Dendritic cell treated with granulocyte-macrophage colony-stimulating factor and Interleukin-4, amounts not matched to agents 40 ng/mL and 50 ng/mL, for 4 days (primary cell): ENCODE measurements around the gene UNC13D.

ENCODE experiments used
- H3K27ac Mint-ChIP-seq: one replicate; pipeline ENCODE4 v1.8.0; 2022; ENCODE audit warnings: mild to moderate bottlenecking, mixed read lengths
- H3K27me3 Mint-ChIP-seq: one replicate; pipeline ENCODE4 v1.8.0; 2022; ENCODE audit warnings: mild to moderate bottlenecking, mixed read lengths
- H3K36me3 Mint-ChIP-seq: one replicate; pipeline ENCODE4 v1.8.0; 2022; ENCODE audit warnings: low read depth, mixed read lengths
- H3K4me1 Mint-ChIP-seq: one replicate; pipeline ENCODE4 v1.8.0; 2022; ENCODE audit warnings: low read depth, mixed read lengths
- H3K4me3 Mint-ChIP-seq: one replicate; pipeline ENCODE4 v1.8.0; 2022; ENCODE audit warnings: mild to moderate bottlenecking, moderate library complexity, mixed read lengths
- H3K9me3 Mint-ChIP-seq: one replicate; pipeline ENCODE4 v1.8.0; 2022; ENCODE audit warnings: mixed read lengths
- intact Hi-C: fragments of 100-400 bp; cut with micrococcal nuclease; formaldehyde crosslinking; loops from one replicate; pipeline ENCODE4 v1.15.0; 2022

UNC13D gene

DNA sequence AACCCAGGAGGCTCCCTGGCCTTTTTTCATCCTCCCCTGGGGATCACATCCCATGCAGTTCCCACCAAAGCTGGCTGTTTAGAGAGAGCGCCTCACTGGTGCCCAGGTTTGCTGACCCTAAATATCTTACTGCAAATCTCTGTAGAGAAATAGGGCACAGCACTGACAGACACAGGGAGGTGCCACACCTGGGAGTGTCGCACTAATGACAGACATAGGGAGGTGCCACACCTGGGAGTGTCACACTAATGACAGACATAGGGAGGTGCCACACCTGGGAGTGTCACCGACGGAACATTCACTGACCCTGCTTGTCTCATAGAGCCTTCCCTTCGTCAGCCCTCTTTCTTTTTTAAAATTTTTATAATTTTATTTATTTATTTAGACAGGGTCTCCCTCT is 34.0 kb downstream of the UNC13D start:
- no peaks in the 10 kb centered on the region for H3K9me3 Mint-ChIP-seq
- H3K4me3 Mint-ChIP-seq = no peak overlapping the region
- H3K27me3 Mint-ChIP-seq = no peaks in the 10 kb centered on the region
- H3K36me3 Mint-ChIP-seq = peaks cover 71% of the 10 kb centered on the region
- intact Hi-C loops = no loop called here
- H3K27ac Mint-ChIP-seq = no peak overlapping the region
- no peaks in the 10 kb centered on the region for H3K4me1 Mint-ChIP-seq

DNA sequence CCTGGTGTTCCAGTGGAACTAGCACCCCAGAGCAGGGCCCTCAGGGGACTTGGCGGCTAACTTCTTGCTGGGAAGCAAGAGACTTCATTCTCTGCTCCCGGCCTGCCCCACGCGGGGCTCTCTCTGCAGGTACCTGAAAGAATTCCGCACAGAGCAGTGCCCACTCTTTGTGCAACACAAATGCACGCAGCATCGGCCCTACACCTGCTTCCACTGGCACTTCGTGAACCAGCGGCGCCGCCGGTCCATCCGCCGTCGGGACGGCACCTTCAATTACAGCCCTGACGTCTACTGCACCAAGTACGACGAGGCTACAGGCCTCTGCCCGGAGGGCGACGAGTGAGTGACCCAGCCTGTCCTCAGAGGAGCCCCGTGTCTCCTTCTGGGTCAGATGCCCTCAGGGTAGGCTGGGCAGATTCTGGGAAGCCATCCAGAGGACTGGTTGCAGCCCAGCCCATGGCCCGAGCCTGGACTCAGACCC is 34.5 kb downstream of the UNC13D start:
- no peak overlapping the region for H3K4me3 Mint-ChIP-seq
- intact Hi-C loops = no loop called here
- H3K9me3 Mint-ChIP-seq = no peaks in the 10 kb centered on the region
- H3K27ac Mint-ChIP-seq = no peak overlapping the region
- H3K4me1 Mint-ChIP-seq = no peaks in the 10 kb centered on the region
- H3K27me3 Mint-ChIP-seq = no peaks in the 10 kb centered on the region
- peaks cover 65% of the 10 kb centered on the region for H3K36me3 Mint-ChIP-seq

DNA sequence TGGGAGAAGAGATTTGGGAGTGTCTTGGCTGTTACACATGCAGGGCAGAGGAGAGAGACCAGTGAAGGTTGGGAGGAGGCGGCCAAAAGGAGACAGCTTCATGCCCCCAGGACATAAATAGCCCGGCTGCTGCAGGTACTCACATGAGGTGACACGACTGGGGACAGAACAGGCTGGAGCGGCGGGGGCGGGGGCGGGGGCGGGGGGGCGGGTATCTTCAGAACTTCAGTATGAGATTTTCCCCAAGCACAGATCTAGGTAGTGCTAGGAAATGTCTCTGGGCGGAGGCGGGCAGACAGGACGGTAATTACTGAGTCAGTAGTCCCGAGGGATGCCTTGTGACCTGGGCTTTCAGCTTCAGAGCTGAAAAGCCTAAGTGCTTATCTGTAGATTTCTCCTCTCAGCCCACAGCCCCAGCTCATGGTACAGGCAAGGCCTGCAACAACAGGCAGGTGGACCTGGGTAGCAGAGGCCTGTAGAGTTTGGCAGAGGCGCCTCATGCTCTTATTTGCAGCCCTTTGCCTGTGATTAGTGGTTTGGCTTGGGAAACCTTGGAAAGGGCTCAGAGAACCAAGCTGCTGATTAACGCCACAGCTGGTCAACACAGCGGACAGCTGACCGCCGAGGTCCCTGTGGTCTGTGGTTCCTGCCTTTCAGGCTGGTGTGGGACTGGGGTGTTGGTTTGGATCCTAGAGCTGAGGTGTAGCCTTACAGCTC is 35.1 kb downstream of the UNC13D start:
- no peak overlapping the region for H3K4me3 Mint-ChIP-seq
- H3K27me3 Mint-ChIP-seq = no peaks in the 10 kb centered on the region
- no peaks in the 10 kb centered on the region for H3K4me1 Mint-ChIP-seq
- intact Hi-C loops = no loop called here
- no peak overlapping the region for H3K27ac Mint-ChIP-seq
- no peaks in the 10 kb centered on the region for H3K9me3 Mint-ChIP-seq
- peaks cover 59% of the 10 kb centered on the region for H3K36me3 Mint-ChIP-seq

DNA sequence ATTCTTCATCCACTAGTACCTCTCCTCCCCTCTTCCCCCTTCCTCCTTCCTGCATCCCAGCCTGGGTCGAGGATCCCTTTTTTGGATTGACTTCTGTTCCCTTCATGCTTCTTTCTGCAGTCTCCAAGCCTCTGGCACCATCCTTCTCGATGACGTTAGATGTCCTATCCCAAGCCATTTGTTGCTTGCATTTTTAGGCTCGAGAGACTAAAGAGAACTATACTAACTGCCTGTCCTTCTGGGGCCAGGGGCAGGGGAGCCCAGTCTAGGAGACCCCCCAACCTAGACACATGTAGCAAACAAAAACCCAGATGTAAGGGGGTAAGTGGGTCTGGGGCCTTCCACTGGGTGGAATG is 35.7 kb downstream of the UNC13D start:
- Mint-ChIP-seq H3K4me1 (no peaks in the 10 kb centered on the region), H3K27ac (no peak overlapping the region), H3K4me3 (no peak overlapping the region), H3K36me3 (peaks cover 54% of the 10 kb centered on the region), H3K27me3 (no peaks in the 10 kb centered on the region), H3K9me3 (no peaks in the 10 kb centered on the region)
- intact Hi-C loops = no loop called here

DNA sequence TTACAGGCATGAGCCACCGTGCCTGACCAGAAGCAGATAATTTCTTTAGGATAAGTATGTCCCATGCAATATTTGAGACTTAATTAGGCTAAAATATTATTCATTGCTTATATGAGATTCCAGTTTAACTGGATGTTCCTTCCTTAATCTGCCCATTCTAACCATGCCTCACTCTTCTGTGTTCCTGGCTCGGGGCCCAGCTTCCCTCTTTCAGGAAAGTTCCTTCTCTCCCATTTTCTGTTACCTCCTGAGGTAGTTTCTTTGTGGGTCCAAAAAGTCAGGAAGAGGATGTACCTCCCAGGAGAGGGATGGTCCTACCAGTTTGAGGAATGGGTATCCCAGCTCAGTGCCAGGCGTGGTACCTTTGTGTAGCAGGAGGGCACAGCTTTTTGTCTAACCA is 36.3 kb downstream of the UNC13D start:
- Mint-ChIP-seq H3K4me3 (no peak overlapping the region), H3K27ac (no peak overlapping the region), H3K27me3 (no peaks in the 10 kb centered on the region)

DNA sequence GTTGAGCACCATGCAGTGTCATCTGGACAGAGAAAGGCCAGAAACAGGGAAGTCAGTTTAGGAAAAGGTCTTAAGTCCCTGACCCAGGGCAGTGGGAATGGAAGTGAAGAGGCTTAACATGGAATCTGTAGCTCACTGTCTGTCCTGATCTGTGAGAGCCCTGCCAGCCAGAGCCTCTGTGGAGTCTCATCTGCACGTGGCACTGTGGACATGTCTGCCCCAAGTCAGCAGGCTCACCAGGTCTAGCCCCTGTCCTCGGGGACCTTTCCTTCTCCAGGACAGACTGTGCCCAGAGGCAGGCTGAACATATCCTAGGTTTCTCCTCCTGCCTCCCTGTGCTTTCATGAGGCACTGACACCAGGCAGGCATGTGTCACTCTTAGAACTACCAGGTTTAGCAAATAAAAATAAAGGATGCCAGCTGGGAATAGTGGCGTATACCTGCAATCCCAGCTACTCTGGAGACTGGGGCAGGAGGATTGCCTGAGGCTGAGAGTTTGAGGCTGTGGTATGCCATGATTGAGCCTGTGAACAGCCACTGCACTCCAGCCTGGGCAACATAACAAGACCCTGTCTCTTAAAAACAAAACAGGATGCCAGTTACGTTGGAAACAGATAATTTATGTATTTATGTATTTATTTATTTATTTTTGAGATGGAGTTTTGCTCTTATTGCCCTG is 37.2 kb downstream of the UNC13D start:
- H3K36me3 Mint-ChIP-seq = peaks cover 52% of the 10 kb centered on the region
- H3K4me3 Mint-ChIP-seq = no peak overlapping the region
- H3K27ac Mint-ChIP-seq = no peak overlapping the region
- intact Hi-C loops = no loop called here
- no peaks in the 10 kb centered on the region for H3K4me1 Mint-ChIP-seq
- no peaks in the 10 kb centered on the region for H3K27me3 Mint-ChIP-seq
- no peaks in the 10 kb centered on the region for H3K9me3 Mint-ChIP-seq

More for the DNA sequence above, 36.3 kb downstream of the UNC13D start:
- no peaks in the 10 kb centered on the region for H3K4me1 Mint-ChIP-seq
- intact Hi-C loops = no loop called here
- H3K9me3 Mint-ChIP-seq = no peaks in the 10 kb centered on the region
- peaks cover 54% of the 10 kb centered on the region for H3K36me3 Mint-ChIP-seq

DNA sequence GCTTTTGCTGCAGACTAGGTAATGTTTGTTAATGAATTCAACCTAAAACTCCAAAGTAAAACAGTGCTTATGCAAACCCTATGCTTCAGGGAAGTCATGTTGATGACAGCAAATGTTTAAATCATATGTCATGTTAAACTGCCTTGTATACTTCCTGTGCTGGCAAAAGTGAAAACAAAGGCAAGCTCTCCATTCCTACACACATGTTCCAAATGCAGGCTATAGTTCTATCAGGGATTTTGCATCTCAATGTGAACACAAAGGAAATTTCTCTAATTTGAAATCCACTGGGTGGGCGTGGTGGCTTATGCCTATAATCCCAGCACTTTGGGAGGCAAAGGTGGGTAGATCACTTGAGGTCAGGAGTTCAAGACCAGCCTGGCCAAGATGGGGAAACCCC is 40.3 kb downstream of the UNC13D start:
- intact Hi-C loops = no loop called here
- Mint-ChIP-seq H3K27ac (no peak overlapping the region), H3K4me3 (no peak overlapping the region), H3K4me1 (no peaks in the 10 kb centered on the region), H3K36me3 (peaks cover 50% of the 10 kb centered on the region), H3K27me3 (no peaks in the 10 kb centered on the region), H3K9me3 (no peaks in the 10 kb centered on the region)

DNA sequence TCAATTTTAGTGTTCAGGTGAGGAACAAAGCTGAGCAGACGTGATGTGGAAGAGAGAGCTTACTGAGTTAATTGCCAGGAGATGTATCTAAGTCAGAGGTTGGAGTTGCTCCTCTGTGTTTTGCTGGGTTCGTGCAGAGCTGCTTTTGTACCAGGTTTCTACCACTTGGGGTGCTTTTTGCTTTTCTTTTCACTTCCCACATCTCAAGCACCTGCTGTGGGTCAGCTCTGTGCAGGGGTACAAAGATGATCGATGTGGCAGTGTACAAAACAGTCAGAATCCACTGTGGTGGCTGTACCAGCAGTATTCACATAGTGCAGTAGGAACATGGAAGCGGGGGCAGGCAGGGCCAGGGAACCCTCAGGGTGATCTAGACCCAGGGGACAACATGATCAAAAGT is 44.8 kb downstream of the UNC13D start:
- Mint-ChIP-seq H3K4me3 (no peak overlapping the region), H3K27me3 (no peaks in the 10 kb centered on the region), H3K9me3 (no peaks in the 10 kb centered on the region), H3K4me1 (no peaks in the 10 kb centered on the region), H3K27ac (no peak overlapping the region), H3K36me3 (peaks cover 82% of the 10 kb centered on the region)
- intact Hi-C loops = no loop called here

DNA sequence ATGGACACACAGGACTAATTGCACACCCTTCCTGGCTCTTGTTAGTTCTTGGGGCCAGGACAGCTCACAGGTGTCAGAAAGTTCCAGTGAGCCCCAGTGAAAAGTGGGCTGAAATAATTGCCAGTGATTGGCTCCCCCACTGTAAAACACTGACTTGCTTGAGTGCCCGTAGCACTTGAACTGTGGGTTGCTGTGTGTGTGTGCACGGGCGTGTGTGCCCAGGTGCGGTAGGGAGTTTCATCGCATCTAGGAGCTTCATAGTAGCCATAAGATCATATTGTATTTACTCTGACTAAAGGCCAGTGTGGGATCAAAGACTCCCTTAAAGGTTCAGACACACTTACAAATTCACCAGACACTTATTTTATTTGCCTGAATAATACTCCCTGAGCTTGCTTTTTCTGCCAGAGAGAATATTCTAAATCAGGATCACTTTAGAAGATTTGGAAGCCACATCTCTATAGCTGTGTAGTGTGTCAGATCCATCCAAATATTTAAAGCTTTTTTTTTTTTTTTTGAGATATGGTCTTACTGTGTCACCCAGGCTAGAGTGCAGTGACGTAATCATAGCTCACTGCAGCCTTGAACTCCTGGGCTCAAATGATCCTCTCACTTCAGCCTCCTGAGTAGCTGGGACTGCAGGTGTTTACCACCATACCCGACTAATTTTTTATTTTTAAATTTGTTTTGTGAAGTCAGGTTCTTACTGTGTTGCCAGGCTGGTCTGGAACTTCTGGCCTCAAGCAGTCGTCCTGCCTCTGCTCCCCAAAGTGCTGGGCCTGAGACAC is 48.2 kb downstream of the UNC13D start:
- H3K4me3 Mint-ChIP-seq = no peak overlapping the region
- peaks cover 70% of the 10 kb centered on the region for H3K36me3 Mint-ChIP-seq
- no peaks in the 10 kb centered on the region for H3K27me3 Mint-ChIP-seq
- no peak overlapping the region for H3K27ac Mint-ChIP-seq
- H3K4me1 Mint-ChIP-seq = peaks cover 6% of the 10 kb centered on the region
- no peaks in the 10 kb centered on the region for H3K9me3 Mint-ChIP-seq
- intact Hi-C loops = no loop called here

DNA sequence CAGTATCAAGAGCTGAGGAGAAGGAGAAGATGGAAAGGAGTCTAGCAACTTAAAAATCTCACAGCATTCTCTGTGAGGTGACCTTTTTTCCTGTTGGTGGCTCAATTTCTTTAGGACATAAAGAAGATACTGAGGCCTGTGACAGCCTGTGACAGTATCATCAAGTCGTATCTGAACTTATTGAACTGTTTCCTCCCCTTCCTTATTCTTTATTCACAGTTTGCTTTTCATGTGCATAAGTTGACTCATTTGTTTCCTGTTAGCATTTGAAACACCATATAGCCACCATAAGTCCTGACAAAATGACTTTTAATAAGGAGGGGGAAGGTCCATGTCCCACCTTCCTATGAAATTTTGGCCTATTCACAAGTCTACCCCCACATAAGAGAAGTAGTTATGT is 50.7 kb downstream of the UNC13D start:
- Mint-ChIP-seq H3K9me3 (no peaks in the 10 kb centered on the region), H3K27ac (no peak overlapping the region), H3K27me3 (no peaks in the 10 kb centered on the region), H3K4me3 (no peak overlapping the region), H3K4me1 (peaks cover 6% of the 10 kb centered on the region), H3K36me3 (peaks cover 46% of the 10 kb centered on the region)
- intact Hi-C loops = no loop called here

DNA sequence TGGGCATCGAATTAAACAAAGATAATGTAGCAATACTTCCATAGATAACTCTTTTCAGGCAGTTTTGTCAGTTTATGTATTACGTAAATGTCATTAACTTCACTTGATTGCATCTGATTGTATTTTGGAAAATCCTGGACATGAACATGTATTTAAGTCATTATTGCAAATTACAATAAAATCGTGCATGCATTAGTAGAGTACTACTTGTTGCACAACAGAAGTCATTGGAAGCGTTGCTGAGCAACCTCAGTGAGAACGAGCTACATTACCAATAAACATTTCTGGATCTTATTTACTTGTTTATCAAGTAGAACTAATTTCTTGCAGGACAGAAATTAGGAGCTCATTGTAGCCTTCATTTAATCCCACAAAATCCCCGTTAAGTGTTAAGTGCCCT is 53.0 kb downstream of the UNC13D start:
- Mint-ChIP-seq H3K9me3 (no peaks in the 10 kb centered on the region), H3K4me3 (no peak overlapping the region), H3K4me1 (peaks cover 18% of the 10 kb centered on the region), H3K27me3 (no peaks in the 10 kb centered on the region), H3K27ac (no peak overlapping the region), H3K36me3 (peaks cover 27% of the 10 kb centered on the region)
- intact Hi-C loops = no loop called here

DNA sequence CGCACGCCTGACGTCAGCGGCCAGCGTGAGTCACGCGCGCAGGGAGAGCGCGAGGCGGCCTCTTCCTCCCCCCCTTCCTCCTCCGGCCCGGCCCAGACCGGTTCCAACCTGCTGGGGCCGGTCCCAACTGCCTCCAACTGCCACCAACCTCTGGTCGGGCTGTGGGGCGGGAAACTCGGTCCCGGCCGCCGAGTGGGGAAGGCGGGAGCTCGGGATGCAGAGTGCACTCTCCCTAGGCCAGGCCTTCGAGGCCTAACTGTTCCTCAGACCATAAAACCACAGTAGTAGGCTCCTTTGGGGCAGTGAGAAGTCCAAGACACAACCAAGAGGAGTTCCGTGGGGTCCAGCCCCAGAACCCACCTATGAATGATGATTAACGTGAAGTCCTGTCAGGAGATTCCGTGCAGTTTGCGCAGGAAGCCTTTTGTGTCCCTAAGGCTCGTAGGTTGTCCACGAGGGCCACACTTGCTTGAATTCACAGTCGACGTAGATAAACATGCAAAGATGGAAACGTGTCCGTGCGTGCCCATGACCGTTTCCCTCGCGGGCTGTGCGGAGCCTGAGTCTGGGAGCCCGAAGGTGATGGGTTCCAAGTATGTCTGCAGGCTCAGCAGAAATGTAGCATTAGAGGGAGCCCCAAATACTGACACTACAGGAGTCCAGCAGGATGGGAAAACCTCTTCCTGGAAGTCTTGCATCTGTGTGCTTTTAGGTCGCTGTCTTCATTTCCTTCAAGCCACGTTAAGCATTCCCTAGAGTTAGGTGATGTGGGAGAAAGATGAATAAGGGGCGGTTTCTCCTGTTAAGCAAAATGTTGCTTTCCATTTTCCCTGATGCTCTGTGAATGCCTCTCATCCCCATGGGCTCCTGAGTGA is 59.0 kb downstream of the UNC13D start:
- intact Hi-C loops = no loop called here
- Mint-ChIP-seq H3K4me3 (peak overlapping the region; percentile 81), H3K4me1 (peaks cover 29% of the 10 kb centered on the region), H3K9me3 (no peaks in the 10 kb centered on the region), H3K36me3 (peaks cover 7% of the 10 kb centered on the region), H3K27me3 (no peaks in the 10 kb centered on the region), H3K27ac (peak overlapping the region; percentile 99)

DNA sequence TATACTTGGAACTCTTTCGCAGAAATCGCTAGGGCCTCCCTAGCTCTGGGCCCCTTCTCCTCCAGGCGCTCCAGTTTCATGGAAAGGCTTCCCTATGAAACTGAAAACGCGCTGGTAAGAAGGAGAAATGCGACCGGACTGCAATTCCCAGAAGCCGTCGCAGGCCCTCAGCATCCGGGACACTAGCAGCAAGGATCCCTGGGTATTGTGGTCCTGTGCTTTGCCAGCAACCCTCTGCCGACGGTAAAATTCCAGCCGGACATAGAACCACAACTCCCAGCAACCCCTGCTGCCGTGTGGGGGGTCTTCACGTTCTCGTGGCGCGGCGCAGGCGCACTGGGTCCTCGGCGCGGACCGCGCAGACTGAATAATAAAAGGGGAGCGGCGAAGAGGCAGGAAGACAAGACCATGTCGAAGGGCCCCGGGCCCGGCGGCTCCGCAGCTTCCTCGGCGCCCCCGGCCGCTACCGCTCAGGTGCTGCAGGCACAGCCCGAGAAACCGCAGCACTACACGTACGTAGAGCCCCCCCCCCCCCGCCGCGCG is 59.7 kb downstream of the UNC13D start, which contains the start of gene UNK:
TSS of gene UNK (plus strand) at position 334 of the 543 bp plus-strand sequence. CDS start at position 409, 75 bp downstream.
- H3K4me1 Mint-ChIP-seq = peaks cover 29% of the 10 kb centered on the region
- no peaks in the 10 kb centered on the region for H3K9me3 Mint-ChIP-seq
- H3K4me3 Mint-ChIP-seq = peak within 1 kb of the TSS; percentile 81
- H3K27ac Mint-ChIP-seq = peak within 1 kb of the TSS; percentile 99
- peaks cover 11% of the 10 kb centered on the region for H3K36me3 Mint-ChIP-seq
- intact Hi-C loops = loop anchor here (1.0 kb wide), 1 partner anchor 71 kb away; the partner anchor contains the start of gene WBP2
- H3K27me3 Mint-ChIP-seq = no peaks in the 10 kb centered on the region
